ENCODE measurements around the gene RABAC1.
A peak's percentile ranks its signal among the peaks of the same experiment; 100 is the strongest.
"Not testable (repeated sequence)": the region's sequence is repeated elsewhere in the genome, so short reads cannot be mapped to it uniquely, and the experiment has no call there.

The RABAC1 gene

DNA sequence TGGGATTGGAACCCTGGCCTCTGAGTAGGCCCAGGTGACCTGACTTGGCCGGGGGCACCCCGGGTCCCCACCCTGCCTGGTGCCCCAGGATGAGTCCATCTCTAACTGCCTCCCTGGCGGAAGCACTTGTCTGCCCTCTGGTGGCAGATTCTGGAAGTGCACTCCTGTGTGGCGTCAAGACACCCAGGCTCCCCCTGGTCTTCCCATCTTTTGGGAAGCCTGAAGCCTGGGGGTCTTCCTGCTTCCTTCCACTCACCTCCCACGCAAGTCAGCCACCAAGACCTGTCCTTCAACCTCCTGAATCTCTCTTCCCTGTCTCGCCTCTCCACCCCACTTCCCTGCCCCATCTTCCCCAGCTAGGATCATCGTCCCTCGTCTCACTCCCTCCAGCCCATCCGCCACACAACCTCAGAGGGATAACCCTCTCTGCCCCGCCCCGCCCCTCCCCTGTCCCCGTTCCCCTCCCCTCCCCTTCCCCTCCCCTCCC lies 7.4 kb downstream of the RABAC1 start:
- peak; percentile 88 for FAIRE-seq

DNA sequence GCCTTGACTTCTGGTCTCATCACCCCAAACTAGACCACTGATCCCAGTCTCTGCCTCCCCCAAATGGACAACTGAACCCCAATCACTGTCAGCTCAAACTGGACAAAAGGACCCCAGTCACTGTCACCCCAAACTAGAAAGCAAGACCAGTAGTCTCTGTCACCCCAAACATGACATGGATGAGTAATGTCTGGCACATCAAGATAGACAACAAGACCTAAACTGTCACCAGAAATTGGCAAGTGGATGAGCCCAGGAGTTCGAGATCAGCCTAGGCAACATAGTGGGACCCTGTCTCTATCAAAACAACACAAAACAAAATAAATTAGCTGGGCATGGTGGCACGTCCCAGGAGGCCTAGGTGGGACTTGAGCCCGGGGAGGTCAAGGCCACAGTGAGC lies 12.0 kb downstream of the RABAC1 start:
- DNase-seq (ENCODE audit: insufficient read length, low spot score) (no peak), FAIRE-seq (peak; percentile 62)

More for the DNA sequence above, 7.4 kb downstream of the RABAC1 start:
- DNase-seq (ENCODE audit: insufficient read length, low spot score) = peak; percentile 74

GRCh38 chr19:41945135-41945766 lies 13.9 kb downstream of the RABAC1 start:
- DNase-seq (ENCODE audit: insufficient read length, low spot score) (peak; percentile 86), FAIRE-seq (peak; percentile 99)

DNA sequence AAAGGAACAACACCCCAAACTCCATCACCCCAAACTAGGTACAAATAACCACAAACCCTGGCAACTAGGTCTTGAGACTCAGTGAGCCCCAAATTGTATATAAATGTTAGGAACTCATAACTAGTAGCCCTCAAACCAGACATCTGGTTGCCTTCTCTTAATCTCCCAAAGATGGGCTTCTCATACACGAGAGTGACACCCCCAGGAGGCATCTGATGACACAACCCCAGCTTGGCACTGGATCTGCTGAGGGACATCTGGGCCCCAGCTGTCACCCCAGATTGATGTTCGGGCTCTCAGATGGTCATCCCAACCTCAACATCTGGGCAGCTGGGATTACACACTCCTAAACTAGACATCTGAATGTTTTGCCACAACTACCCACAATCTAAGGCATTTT lies 14.8 kb downstream of the RABAC1 start:
- peak; percentile 56 for FAIRE-seq
- peak; percentile 29 for DNase-seq (ENCODE audit: insufficient read length, low spot score)

GRCh38 chr19:41941410-41942202 lies 17.5 kb downstream of the RABAC1 start:
- FAIRE-seq = no peak
- DNase-seq (ENCODE audit: insufficient read length, low spot score) = peak; percentile 28

DNA sequence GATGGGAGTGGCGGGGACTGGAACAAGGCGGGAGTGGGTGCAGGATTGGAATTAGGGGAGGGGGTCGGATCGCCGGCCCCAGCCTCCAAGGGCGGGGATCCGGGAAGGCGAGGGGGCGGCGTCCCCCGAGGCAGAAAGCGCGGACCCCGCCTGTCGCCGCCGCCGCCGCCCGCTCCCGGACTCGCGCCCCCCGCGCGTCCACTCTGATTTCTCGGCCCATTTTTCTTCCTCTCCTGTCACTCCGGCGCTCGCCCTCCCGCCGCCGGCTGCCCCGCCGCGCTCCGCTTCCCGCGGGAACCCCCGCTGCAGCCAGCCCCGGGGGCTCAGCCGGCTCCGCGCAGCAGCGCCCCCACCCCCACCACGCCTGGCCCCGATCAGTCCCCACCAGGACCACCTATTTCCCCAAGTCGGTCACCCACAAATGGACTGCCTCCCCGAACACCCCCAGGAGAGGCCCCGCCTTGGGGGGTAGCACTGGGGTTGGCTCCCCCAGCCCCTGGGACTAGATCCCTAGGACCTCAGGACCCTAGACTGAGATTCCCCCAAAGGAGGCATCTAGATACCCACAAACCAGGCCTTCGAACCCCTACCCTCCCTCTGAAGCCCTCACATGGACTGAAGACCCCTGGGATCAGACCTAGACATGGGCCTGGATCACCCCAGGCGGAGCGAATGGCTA lies 18.3 kb downstream of the RABAC1 start:
- no peak for FAIRE-seq
- no peak for DNase-seq (ENCODE audit: insufficient read length, low spot score)

DNA sequence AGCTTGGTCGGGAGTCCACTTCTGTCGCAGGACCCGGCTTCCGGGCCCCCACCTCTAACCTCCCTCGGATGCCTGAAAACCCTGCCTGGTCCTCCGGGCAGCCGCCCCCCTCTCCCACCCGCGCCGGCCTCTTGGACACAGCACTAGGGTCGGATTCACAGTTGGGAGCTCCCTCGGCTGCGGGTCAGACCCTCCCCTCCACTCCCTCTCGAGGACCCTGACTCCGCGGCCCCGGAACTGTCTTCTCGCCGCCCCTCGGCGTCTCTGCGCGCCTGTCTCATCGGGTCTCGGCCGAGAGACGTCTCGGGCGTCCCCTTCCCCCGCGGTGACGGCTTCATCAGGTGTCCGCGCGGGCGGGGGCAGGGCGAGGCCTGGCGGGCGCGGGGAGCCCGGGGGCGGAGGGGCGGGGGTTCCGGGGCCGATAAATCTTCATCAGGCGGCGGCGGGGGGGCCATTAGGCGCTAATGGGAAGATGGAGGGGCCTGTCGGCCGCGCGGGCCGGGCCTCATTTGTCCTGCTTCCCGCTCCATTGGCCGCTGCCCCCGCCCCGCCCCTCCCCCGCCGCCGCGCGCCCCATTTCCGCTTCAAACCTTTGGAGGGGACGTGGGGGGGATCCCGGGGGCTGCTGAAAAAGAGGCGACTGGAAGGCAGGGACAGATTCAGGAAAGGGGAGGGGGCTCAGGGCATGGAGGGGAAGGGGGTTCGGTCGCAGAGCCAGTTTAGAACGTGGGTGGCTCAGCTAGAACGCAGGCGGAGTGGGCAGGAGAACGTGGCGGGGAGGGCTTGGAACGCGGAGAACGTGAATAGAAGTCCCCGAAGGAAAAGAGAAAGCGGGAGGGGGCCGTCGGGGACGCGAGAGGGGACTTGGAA lies 19.0 kb downstream of the RABAC1 start:
- DNase-seq (ENCODE audit: insufficient read length, low spot score) (no peak), FAIRE-seq (no peak)

DNA sequence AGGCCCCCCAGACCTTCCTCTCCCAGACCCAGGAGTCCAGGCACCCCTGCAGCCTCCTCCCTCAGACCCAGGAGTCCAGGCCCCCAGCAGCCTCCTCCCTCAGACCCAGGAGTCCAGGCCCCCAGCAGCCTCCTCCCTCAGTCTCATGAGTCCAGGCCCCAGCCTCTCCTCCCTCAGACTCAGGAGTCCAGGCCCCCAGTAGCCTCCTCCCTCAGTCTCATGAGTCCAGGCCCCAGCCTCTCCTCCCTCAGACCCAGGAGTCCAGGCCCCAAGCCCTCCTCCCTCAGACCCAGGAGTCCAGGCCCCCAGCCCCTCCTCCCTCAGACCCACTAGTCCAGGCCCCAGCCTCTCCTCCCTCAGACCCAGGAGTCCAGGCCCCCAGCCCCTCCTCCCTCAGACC lies 19.9 kb downstream of the RABAC1 start:
- not testable (repeated sequence) for FAIRE-seq

GRCh38 chr19:41937525-41938468 lies 21.3 kb downstream of the RABAC1 start:
- no peak for DNase-seq (ENCODE audit: insufficient read length, low spot score)
- FAIRE-seq = no peak

More for the DNA sequence above, 19.9 kb downstream of the RABAC1 start:
- DNase-seq (ENCODE audit: insufficient read length, low spot score) = not testable (repeated sequence)

- DNase-seq (ENCODE audit: insufficient read length, low spot score) (no peak), FAIRE-seq (no peak)
These were observed 22.2 kb downstream of the RABAC1 start for GRCh38 chr19:41936961-41937360.

DNA sequence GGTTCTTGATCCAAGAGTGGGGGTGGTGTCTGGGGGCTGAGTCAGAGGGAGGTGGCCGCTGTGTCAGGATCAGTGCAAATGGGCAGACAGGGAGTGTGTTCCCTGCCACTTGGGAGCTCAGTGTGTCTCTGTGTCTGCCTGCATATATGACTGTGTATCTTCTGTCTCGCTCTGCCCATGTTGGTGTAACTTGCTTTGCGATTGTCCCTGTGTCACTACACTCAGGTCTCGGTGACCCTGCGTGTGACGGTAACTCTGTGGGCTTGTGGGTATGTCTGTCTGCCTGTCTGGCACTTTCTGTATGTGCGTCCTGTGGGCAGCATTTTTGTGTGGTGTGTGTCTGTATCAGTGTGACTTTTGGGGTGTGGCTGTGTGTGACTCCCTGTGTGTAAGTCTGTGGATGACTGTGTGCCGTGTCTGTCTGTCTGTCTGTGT lies 22.7 kb downstream of the RABAC1 start:
- no peak for FAIRE-seq
- no peak for DNase-seq (ENCODE audit: insufficient read length, low spot score)

- FAIRE-seq (no peak), DNase-seq (ENCODE audit: insufficient read length, low spot score) (no peak)
These were observed 23.2 kb downstream of the RABAC1 start for GRCh38 chr19:41935760-41936415.

GRCh38 chr19:41934849-41935374 lies 24.2 kb downstream of the RABAC1 start:
- DNase-seq (ENCODE audit: insufficient read length, low spot score) = peak; percentile 97
- peak; percentile 66 for FAIRE-seq

GRCh38 chr19:41933693-41934426 lies 25.3 kb downstream of the RABAC1 start:
- FAIRE-seq (no peak), DNase-seq (ENCODE audit: insufficient read length, low spot score) (no peak)

DNA sequence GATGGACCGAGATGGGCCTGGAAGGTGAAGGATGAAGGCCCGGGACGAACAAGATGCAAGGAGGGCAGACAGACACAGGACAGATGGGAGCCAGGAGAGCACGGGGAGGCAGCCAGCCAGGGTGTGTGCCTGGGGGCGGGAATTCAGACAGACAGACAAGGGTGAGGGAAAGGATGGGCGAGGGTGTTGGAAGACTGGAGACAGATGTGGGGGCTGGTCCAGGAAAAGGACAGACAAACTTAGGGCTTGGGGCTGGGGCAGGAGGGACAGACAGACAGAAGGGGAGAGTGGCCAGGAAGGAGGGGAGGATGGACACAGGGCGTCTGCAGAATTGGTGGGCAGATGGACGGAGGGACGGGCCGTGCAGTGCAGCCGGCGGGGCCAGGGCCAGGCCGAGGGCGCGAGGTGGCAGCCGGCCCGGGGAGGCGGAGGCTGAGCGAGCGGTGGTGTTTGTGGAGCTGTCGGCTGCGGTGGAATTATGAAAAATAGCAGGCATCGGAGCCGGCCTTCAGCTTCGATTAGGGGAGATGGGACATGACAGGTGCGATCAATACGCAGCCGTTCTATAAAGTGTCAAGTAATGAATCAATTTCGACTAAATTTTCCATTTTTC lies 26.3 kb downstream of the RABAC1 start:
- FAIRE-seq (no peak), DNase-seq (ENCODE audit: insufficient read length, low spot score) (no peak)

GRCh38 chr19:41932259-41932719 lies 26.8 kb downstream of the RABAC1 start:
- DNase-seq (ENCODE audit: insufficient read length, low spot score) = no peak
- no peak for FAIRE-seq

GRCh38 chr19:41930926-41931592 lies 28.1 kb downstream of the RABAC1 start:
- DNase-seq (ENCODE audit: insufficient read length, low spot score) = no peak
- no peak for FAIRE-seq
